ENCODE data around the gene UCHL1.

Gene UCHL1

GRCh38 chr4:41256740-41257256 is at the start of gene UCHL1:
TSS of gene UCHL1 (plus strand) at chr4:41256928. CDS start at chr4:41256977, 49 bp downstream.
- peak; percentile 73 for DNase-seq

DNA sequence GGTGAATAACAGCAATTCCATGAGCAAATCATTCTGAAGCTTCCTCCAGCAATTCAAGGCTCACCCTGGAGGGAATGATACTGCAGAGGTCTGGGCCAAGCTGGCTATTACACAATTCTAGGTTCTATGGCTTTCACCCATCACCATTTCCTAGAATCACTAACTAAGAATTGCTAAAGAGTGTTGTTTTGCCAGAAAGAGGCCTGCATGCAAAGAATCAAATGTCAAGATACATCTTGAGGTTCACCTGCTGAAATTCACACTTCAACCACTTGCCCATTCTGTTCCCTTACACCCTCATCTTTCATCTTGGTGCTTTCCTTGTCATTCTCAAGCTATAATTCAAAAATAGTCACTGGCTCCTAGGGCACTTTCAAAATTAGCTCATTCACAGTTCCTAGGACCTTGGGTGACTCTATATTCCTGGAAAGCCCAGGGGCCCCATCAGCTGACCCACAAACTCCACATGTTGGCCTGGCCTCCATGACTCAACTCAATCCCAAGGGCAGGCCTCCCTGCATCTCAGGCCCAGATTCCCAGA is 49.4 kb upstream of the UCHL1 start:
- DNase-seq = no peak

DNA sequence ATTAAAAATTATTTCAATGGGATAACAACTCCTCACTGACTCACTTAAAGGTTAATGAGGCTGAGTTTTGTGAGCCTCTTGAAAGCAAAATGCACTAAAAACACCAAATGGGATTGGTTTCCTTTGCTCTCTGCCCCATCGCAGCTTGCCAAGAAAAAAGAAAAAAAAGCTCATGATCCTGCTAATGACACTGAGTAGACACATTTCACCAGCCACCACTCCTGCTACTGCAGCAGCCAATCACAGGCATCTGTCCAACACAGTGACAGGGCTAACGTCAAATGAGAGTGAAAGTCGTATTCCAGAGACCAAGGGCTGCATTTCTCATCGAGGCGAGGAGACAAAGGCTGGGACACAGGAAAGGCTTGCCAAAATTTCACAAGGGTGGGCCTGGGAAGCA is 47.5 kb upstream of the UCHL1 start:
- no peak for DNase-seq

GRCh38 chr4:41209901-41210300 is 46.8 kb upstream of the UCHL1 start:
- no peak for DNase-seq

DNA sequence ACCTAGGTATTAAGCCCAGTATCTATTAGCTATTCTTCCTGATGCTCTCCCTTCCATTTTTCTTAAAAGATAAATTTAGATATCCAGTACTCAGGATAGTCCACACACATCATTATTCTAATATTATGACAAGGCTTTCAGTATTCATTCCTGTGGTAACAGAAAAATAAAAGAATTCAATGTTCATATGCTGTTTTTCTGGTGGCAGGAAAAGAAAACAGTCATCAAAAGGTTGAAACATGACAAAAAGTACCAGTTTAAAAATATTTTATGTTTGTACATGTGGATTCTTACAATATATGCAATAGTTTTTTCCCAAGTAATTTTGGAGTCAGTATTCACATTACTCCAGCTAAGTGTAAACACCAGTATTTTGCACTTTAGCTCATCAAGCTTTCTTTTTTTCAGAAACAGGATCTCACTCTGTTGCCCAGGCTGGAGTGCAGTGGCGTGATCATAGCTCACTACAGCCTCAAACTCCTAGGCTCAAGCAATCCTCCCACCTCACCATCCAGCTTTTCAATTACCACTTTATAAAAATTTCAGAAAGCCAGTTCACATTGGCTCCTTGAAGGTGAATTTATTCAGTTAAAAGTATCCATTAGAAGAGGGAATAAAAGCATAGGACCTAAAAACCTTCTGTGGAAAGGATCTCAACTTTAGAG is 44.6 kb upstream of the UCHL1 start:
- DNase-seq = no peak

GRCh38 chr4:41212616-41213203 is 44.0 kb upstream of the UCHL1 start:
- peak; percentile 67 for DNase-seq

DNA sequence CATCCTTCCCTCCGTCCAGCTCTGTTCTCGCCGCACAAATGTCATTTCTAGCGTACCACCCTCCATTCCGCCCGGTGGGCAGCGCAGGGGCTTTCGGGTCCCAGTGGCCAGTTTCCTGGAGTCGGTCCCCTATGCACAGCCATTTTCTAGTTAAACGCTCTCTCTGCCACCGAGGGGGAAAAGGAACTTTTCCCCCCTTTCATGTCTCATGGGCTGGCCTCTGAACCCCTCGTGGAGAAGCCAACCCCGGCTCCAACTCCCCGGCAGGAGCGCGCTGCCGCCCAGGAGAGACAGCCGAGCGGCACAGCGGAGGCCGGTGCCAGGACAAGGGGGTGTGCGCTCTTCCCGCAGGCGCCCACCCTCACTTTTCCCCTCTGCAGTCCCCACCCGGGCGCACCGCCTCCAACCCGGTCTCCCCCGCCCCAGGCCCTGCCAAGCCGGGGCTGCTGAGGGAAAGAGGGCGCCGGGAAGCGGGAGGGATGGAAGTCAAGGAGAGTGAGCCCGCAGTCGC is 43.0 kb upstream of the UCHL1 start:
- DNase-seq = peak; percentile 50

DNA sequence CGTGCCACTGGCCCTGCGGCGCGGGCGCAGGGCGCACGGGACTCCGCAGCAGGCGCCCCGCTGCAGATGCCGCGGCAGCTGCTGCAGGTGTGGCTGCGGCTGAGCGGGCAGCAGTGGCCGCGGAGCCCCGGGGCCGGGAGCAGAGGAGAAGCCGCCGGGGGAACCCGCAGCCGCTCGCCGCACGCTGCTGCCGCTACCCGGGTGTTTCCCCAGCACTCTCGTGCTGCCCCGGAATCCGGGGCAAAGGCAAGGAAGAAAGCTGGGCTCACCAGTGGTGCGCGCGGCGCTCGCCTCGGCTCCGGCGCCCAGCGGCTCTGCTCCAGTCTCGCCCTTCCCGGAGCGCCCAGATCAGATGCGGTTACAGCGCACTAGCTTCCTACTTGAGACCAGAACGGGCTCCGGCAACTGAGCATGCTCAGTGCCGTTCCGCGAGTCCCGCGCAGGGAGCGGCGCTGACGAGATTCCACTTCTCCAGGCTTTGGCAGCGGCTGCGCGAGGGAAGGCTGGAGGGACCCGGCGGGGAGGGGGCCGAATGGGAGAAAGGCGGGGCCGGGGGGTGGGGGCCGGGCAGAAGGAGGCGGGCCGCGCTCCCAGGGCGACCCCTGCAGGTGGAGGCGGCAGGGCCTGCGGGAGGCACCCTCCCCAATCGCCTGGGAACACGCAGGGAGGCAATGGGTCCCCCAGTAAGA is 42.4 kb upstream of the UCHL1 start, which contains the start of gene APBB2:
Gene APBB2 (minus strand): TSS at position 407 of the 689 bp plus-strand sequence. CDS start 181,288 bp downstream, outside the sequence.
- DNase-seq = peak; percentile 98

GRCh38 chr4:41214825-41215146 is 41.9 kb upstream of the UCHL1 start:
- no peak for DNase-seq

GRCh38 chr4:41215155-41215554 is 41.6 kb upstream of the UCHL1 start:
- DNase-seq = no peak

DNA sequence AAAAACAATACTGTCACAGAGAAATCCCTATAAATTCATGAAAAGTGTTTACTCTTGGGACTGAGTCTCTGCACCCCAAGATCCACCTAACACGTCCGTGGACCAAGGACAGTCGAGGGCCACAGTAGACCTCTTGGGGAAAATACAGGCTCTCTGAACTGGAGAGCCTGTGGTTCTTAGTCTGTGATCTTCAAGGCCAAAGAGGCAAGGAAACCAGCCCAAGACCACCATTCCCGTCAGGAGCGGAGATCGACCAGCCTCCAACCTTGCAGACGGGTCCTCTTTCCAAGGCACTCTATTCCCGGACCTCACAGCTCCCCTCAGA is 40.8 kb upstream of the UCHL1 start:
- DNase-seq = no peak

DNA sequence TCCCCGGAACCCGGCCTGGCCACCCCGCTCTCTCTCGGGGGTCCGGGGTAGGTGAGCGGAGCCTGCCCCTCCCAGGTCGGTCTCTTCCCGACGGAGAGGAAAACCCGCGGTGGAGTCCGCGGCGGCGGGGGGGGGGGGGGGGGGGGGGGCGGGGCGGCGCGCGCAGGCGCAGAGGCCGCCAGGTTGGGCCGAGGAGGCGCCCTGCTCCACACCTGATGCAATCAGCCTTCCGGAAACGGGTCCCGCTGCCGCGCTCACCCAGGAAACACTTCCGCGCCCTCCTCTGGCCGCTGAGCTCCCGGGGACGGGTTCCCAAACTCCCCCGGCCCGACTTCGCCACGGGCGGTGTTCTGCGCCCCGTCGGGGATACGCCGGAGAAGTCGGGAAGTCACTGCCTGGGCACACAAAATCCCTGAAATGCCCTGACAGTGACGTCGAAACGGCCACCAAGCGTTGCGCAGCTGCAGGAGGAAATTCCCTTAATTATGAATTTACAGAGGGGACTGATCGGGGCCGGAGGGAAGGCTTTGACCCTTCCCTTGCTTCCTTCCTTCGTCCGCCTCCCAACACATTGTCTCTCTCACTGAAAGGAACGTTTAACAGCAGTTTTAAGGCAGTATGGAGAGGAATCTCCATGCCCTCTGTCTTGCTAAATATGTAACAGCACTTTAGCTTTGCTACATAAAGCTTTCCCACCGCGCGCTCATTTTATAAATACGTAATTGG is 40.3 kb upstream of the UCHL1 start:
- DNase-seq = peak; percentile 80

- no peak for DNase-seq
Measured at GRCh38 chr4:41217020-41217333, 39.8 kb upstream of the UCHL1 start.

DNA sequence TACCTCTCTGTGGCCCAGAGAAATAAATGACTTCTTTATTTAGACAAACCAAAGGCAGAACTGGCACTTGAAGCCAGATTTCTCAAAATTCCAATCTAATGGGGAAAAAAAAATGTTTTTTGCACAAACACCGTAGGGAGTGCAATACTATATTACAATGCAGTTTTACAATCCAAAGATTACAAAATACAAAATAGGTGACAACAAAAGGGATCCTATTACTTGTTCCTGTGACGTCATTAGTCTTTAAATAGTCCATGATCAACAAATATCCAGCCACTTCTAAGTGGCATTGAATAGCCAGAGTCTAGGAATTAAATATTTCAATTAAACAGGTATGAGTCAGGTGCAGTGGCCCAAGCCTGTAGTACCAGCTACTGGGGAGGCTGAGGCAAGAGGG is 39.4 kb upstream of the UCHL1 start:
- no peak for DNase-seq

DNA sequence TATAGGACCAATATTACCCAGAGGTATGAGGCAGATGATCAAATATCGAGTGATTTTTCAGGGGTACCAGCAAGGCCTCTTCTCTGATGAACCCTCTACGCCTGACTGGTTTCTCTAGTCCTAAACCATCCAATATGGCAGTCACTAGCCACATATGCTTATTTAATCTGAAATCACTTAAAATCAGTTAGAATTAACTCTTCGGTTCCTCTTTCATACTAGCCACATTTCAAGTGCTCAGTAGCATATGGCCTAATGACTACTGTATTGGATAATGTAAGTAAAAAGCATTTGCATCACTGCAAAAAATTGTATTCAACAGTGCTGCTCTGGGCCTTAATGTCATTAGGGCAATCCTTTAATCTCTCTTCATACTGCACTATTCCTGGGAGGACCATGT is 38.0 kb upstream of the UCHL1 start:
- DNase-seq = no peak

GRCh38 chr4:41219421-41219950 is 37.2 kb upstream of the UCHL1 start:
- no peak for DNase-seq

- no peak for DNase-seq
Measured at GRCh38 chr4:41221850-41222645, 34.7 kb upstream of the UCHL1 start.

DNA sequence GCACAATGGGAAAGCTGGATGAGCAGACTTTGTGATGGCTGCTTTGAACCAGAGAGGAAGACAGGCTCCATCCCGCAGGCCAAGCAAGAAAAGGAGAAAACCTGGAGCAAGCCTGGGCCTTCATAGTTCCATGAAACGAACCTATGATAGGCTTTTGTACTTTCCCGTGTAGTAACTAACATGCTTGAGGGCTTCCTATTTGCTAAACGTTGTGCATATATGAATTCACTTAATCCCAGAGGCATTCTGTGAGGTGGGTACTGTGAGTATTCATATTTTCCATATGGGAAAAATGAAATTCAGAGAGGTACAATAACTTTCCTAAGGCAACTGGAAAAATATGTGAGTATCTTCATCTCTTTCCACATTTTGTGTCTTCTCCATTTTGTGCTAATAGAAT is 28.8 kb upstream of the UCHL1 start:
- no peak for DNase-seq

DNA sequence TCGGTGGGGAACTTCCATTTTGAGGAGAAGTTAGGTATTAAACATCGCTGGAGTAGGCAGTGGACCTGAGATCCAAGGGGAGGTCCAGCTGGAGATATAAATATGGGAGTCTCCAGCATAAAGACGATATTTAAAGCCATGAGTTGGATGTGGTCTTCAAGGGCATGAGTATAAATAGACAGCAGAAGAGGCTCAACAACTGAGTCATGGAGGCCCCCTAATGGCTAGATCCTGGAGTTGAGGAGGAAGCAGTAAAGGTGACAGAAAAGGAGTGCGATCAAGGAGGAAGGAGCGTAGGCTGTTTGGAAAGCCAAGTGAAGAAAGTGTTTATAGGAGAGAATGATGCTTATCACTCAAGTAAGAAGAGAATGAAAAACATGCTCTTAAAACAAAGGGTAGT is 24.3 kb upstream of the UCHL1 start:
- no peak for DNase-seq

- no peak for DNase-seq
Measured at GRCh38 chr4:41232856-41233255, 23.9 kb upstream of the UCHL1 start.

- DNase-seq = no peak
Measured at GRCh38 chr4:41236032-41236431, 20.7 kb upstream of the UCHL1 start.

GRCh38 chr4:41236508-41236907 is 20.2 kb upstream of the UCHL1 start:
- no peak for DNase-seq
